NB4 (cell line): ENCODE results near the gene MRPL41.

ENCODE experiments used
- MYC ChIP-seq: IDR thresholded peaks from 2 replicates; pipeline ENCODE4 v1.6.1; 2011; ENCODE audit warnings: low read depth, low read length
- POLR2A ChIP-seq: IDR thresholded peaks from 2 replicates; pipeline ENCODE4 v1.6.1; 2011; ENCODE audit warnings: mild to moderate bottlenecking; ENCODE audit not compliant: insufficient read length; ENCODE audit errors: extremely low read depth
- TF ChIP-seq, protein P1 (sequence below): IDR thresholded peaks from one replicate; pipeline ENCODE4 v1.5.1; 2012; ENCODE audit warnings: low read depth, low read length
- TF ChIP-seq, protein P2 (sequence below): IDR thresholded peaks from 2 replicates; pipeline ENCODE4 v1.6.1; 2011; ENCODE audit warnings: low read depth, low read length

GRCh38 chr9:137540536-137540935 is 11.1 kb upstream of the MRPL41 start:
- TF ChIP-seq, protein P1, sequence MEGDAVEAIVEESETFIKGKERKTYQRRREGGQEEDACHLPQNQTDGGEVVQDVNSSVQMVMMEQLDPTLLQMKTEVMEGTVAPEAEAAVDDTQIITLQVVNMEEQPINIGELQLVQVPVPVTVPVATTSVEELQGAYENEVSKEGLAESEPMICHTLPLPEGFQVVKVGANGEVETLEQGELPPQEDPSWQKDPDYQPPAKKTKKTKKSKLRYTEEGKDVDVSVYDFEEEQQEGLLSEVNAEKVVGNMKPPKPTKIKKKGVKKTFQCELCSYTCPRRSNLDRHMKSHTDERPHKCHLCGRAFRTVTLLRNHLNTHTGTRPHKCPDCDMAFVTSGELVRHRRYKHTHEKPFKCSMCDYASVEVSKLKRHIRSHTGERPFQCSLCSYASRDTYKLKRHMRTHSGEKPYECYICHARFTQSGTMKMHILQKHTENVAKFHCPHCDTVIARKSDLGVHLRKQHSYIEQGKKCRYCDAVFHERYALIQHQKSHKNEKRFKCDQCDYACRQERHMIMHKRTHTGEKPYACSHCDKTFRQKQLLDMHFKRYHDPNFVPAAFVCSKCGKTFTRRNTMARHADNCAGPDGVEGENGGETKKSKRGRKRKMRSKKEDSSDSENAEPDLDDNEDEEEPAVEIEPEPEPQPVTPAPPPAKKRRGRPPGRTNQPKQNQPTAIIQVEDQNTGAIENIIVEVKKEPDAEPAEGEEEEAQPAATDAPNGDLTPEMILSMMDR = no peak
- TF ChIP-seq MYC (no peak), POLR2A (no peak)
- TF ChIP-seq, protein P2, sequence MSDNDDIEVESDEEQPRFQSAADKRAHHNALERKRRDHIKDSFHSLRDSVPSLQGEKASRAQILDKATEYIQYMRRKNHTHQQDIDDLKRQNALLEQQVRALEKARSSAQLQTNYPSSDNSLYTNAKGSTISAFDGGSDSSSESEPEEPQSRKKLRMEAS = no peak
